HEK293T (cell line): ENCODE results near the gene SPEN.
"Not testable (repeated sequence)": the region's sequence is repeated elsewhere in the genome, so short reads cannot be mapped to it uniquely, and the experiment has no call there.

Experiments
- CTCF ChIA-PET: fragments of 350-600 bp; formaldehyde crosslinking; extraction: SDS; loops from one replicate; lab custom pipeline; 2021; ENCODE audit warnings: antibody characterized with exemption, inconsistent platforms; lab: Yijun Ruan, JAX
- POLR2A ChIA-PET: fragments of 350-600 bp; formaldehyde crosslinking; extraction: SDS; loops from one replicate; lab custom pipeline; 2020; ENCODE audit warnings: antibody characterized with exemption, inconsistent platforms; lab: Yijun Ruan, JAX
- DNase-seq: peaks from one replicate; pipeline ENCODE4 v3.0.0; 2012; ENCODE audit warnings: mixed read lengths; ENCODE audit errors: extremely low spot score
- ARNT ChIP-seq: fragments of 450-650 bp; IDR thresholded peaks from 2 replicates; pipeline ENCODE4 v1.6.1; 2017; ENCODE audit warnings: mild to moderate bottlenecking
- BHLHE40 ChIP-seq: fragments of 450-650 bp; IDR thresholded peaks from 2 replicates; pipeline ENCODE4 v1.6.1; 2016; ENCODE audit warnings: mild to moderate bottlenecking, moderate library complexity, borderline replicate concordance
- CTBP1 ChIP-seq: fragments of 450-650 bp; IDR thresholded peaks from 2 replicates; pipeline ENCODE4 v1.6.1; 2016; ENCODE audit warnings: borderline replicate concordance
- ELF4 ChIP-seq: fragments of 450-650 bp; IDR thresholded peaks from 2 replicates; pipeline ENCODE4 v1.6.1; 2017; ENCODE audit warnings: antibody characterized with exemption
- FOXA1 ChIP-seq: fragments of 450-650 bp; IDR thresholded peaks from 2 replicates; pipeline ENCODE4 v1.6.1; 2016; ENCODE audit warnings: mild to moderate bottlenecking
- FOXK2 ChIP-seq: fragments of 450-650 bp; IDR thresholded peaks from 2 replicates; pipeline ENCODE4 v1.6.1; 2016; ENCODE audit warnings: mild to moderate bottlenecking
- FOXM1 ChIP-seq: fragments of 450-650 bp; IDR thresholded peaks from 2 replicates; pipeline ENCODE4 v1.6.1; 2017; ENCODE audit warnings: mild to moderate bottlenecking, borderline replicate concordance
- HDGF ChIP-seq: fragments of 450-650 bp; IDR thresholded peaks from 2 replicates; pipeline ENCODE4 v1.6.1; 2017; ENCODE audit warnings: antibody characterized with exemption, borderline replicate concordance
- L3MBTL2 ChIP-seq: fragments of 450-650 bp; conservative IDR thresholded peaks from 2 replicates; pipeline ENCODE4 v1.6.1; 2016; ENCODE audit warnings: mild to moderate bottlenecking
- LEF1 ChIP-seq: fragments of 450-650 bp; IDR thresholded peaks from 2 replicates; pipeline ENCODE4 v1.6.1; 2017; ENCODE audit warnings: mild to moderate bottlenecking, borderline replicate concordance
- NFRKB ChIP-seq: fragments of 450-650 bp; IDR thresholded peaks from 2 replicates; pipeline ENCODE4 v1.6.1; 2016; ENCODE audit warnings: mild to moderate bottlenecking, moderate library complexity
- SP1 ChIP-seq: fragments of 450-650 bp; IDR thresholded peaks from 2 replicates; pipeline ENCODE4 v1.6.1; 2017
- SUZ12 ChIP-seq: fragments of 450-650 bp; IDR thresholded peaks from 2 replicates; pipeline ENCODE4 v1.6.1; 2016; ENCODE audit warnings: mild to moderate bottlenecking
- TARDBP ChIP-seq: fragments of 450-650 bp; IDR thresholded peaks from 2 replicates; pipeline ENCODE4 v1.6.1; 2016
- ZNF384 ChIP-seq: fragments of 450-650 bp; IDR thresholded peaks from 2 replicates; pipeline ENCODE4 v1.6.1; 2016
- TF ChIP-seq, protein P1 (sequence below): fragments of 450-650 bp; IDR thresholded peaks from 2 replicates; pipeline ENCODE4 v1.6.1; 2016

SPEN gene

GRCh38 chr1:15911141-15911540, 63.6 kb downstream of the SPEN start:
- ChIA-PET CTCF (interaction anchor here (0.6 kb wide), 1 partner anchor 165 kb away, joined by 3 read pairs; no protein-coding TSS in a partner anchor), POLR2A (interaction anchor here (1.2 kb wide), 1 partner anchor 64 kb away, joined by 3 read pairs; the partner anchor contains the start of gene SPEN)
- TF ChIP-seq FOXK2 (no peak), LEF1 (no peak), FOXM1 (no peak), HDGF (no peak), ZNF384 (no peak), ELF4 (no peak), FOXA1 (no peak), BHLHE40 (no peak)
- TF ChIP-seq, protein P1, sequence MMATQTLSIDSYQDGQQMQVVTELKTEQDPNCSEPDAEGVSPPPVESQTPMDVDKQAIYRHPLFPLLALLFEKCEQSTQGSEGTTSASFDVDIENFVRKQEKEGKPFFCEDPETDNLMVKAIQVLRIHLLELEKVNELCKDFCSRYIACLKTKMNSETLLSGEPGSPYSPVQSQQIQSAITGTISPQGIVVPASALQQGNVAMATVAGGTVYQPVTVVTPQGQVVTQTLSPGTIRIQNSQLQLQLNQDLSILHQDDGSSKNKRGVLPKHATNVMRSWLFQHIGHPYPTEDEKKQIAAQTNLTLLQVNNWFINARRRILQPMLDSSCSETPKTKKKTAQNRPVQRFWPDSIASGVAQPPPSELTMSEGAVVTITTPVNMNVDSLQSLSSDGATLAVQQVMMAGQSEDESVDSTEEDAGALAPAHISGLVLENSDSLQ: no peak
- no peak for DNase-seq

- CTCF ChIA-PET: interaction anchor here (0.6 to 1.5 kb wide), 2 partner anchors 120 to 166 kb away, joined by 3 to 4 read pairs; no protein-coding TSS in a partner anchor
- TF ChIP-seq LEF1 (no peak), FOXA1 (no peak), HDGF (no peak), ZNF384 (no peak), CTBP1 (no peak), NFRKB (no peak), SUZ12 (no peak), FOXM1 (no peak), BHLHE40 (no peak), L3MBTL2 (no peak), ARNT (no peak), SP1 (no peak), FOXK2 (no peak), TARDBP (no peak), ELF4 (no peak)
- TF ChIP-seq, protein P1: no peak
- POLR2A ChIA-PET: interaction anchor here (1.2 kb wide), 1 partner anchor 64 kb away, joined by 3 read pairs; the partner anchor contains the start of gene SPEN
- DNase-seq: no peak
These were observed 64.4 kb downstream of the SPEN start for GRCh38 chr1:15911927-15912326.

DNA sequence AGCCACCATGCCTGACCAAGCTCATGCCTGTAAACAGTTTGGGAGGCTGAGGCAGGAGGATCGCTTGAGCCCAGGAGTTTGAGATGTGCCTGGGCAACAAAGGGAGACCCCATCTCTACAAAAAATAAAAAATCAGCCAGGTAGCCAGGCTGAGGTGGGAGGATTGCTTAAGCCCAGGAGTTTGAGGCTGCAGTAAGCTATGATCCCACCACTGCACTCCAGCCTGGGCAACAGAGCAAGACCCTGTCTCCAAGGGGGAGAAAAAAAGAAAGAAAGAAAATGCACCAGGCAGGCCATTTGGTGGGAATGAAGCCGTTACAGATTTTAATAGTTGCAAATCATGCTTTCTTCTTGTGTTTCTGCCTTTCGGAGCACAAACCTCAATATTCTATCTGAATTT, 66.1 kb downstream of the SPEN start:
- DNase-seq, POLR2A ChIA-PET, CTCF ChIA-PET: not testable (repeated sequence)

DNA sequence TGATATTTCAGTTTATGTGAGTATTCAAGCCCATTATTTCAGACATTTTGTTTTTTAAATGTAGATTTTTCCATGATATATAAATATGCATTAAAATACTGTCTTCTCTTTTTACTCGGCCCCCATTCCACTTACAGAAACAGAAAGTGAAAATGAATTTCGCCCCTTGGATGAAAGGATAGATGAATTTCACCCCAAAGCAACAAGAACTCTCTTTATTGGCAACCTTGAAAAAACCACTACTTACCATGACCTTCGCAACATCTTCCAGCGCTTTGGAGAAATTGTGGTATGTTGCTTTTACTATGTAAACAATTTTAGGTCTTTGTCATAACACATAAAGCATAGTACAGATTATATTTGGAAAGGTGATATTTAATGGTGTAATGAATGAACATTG, 68.5 kb downstream of the SPEN start:
- CTCF ChIA-PET: interaction anchor here (0.7 kb wide), 1 partner anchor 9 kb away, joined by 3 read pairs; no protein-coding TSS in a partner anchor
- DNase-seq: no peak
- TF ChIP-seq NFRKB (no peak), TARDBP (no peak), SP1 (no peak), LEF1 (no peak), FOXK2 (no peak), FOXM1 (no peak), ARNT (no peak), FOXA1 (no peak), HDGF (no peak), BHLHE40 (no peak), CTBP1 (no peak), SUZ12 (no peak), ZNF384 (no peak), L3MBTL2 (no peak), ELF4 (no peak)
- TF ChIP-seq, protein P1: no peak
- POLR2A ChIA-PET: interaction anchor here (0.8 to 2.0 kb wide), 2 partner anchors 82 to 84 kb away, joined by 3 to 6 read pairs; no protein-coding TSS in a partner anchor

DNA sequence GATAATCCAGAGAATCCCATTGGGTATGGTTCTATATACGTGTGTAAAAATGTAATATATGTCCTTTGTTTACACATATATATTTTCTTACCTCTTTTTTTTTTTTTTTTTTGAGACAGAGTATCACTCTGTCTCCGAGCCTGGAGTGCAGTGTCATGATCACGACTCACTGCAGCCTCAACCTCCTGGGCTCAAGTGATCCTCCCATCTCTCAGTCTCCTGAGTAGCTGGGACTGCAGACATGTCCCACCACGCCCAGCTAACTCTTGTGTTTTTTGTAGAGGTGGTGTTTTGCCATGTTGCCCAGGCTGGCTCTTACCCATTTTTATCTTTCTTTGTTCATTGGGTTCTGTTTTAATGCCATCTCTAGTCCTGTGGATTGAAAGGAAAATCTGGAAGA, 68.9 kb downstream of the SPEN start:
- no peak for DNase-seq
- ChIA-PET CTCF (interaction anchor here (0.6 to 0.7 kb wide), 2 partner anchors 9 to 21 kb away, joined by 3 read pairs; no protein-coding TSS in a partner anchor), POLR2A (interaction anchor here (0.8 to 2.0 kb wide), 2 partner anchors 82 to 84 kb away, joined by 3 to 6 read pairs; no protein-coding TSS in a partner anchor)

DNA sequence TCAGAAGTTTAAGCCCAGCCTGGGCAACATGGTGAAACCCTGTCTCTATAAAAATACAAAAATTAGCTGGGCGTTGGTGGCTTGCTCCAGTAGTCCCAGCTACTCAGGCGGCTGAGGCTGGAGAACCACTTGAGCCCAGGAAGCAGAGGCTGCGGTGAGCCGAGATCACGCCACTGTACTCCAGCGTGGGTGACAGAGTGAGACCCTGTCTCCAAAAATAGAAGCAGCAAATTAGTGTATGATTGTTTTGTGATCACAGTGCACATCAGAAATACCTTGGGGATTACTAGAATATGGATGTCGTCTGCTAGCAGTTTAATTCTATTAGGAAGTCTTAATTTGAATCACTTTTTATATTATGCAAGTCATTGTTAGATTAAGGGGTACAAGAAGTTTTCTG, 69.4 kb downstream of the SPEN start:
- TF ChIP-seq BHLHE40 (no peak), ARNT (no peak), FOXA1 (no peak), LEF1 (no peak), ELF4 (no peak), HDGF (no peak), FOXK2 (no peak), SUZ12 (no peak), SP1 (no peak), ZNF384 (no peak), TARDBP (no peak), L3MBTL2 (no peak), CTBP1 (no peak), FOXM1 (no peak)
- CTCF ChIA-PET: interaction anchor here (0.6 kb wide), 1 partner anchor 22 kb away, joined by 3 read pairs; no protein-coding TSS in a partner anchor
- DNase-seq: no peak
- POLR2A ChIA-PET: interaction anchor here (2.0 kb wide), 1 partner anchor 85 kb away, joined by 6 read pairs; no protein-coding TSS in a partner anchor

More for the DNA sequence above, 68.9 kb downstream of the SPEN start:
- TF ChIP-seq LEF1 (no peak), ELF4 (no peak), L3MBTL2 (no peak), CTBP1 (no peak)
